IMR-90 (cell line): Measurements from ENCODE around the gene CFAP61. TPM values are rescaled to one million over a fixed set of nuclear protein-coding genes. Genes with fewer than 3 reads are reported as not detected.

Experiments used
- ATAC-seq: fragments of 200-7000 bp; cut with Tn5 transposase; 2 replicates; pipeline ENCODE4 v1.9.1; 2020; ENCODE audit warnings: low read depth, mild to moderate bottlenecking, moderate library complexity
- BruUV-seq: library from RNA; stranded (reverse); fragments of 400-500 nt; replicated peaks from 2 replicates; lab custom pipeline; 2021; lab: Mats Ljungman, UMichigan
- CTCF ChIA-PET: fragments of 300-600 bp; formaldehyde crosslinking; extraction: SDS; loops from one replicate; lab custom pipeline; 2021; ENCODE audit warnings: antibody characterized with exemption; lab: Yijun Ruan, JAX
- POLR2A ChIA-PET: fragments of 300-600 bp; sonication (Branson Sonifier 250); formaldehyde crosslinking; loops from one replicate; lab custom pipeline; 2022; ENCODE audit warnings: antibody characterized with exemption; ENCODE audit not compliant: unreplicated experiment; lab: Charles Lee
- DNase-seq: peaks from one replicate; pipeline ENCODE4 v3.0.0; 2013
- H2AFZ ChIP-seq: replicated peaks from 2 replicates; pipeline ENCODE3; 2013; ENCODE audit warnings: low read length, mild to moderate bottlenecking; ENCODE audit not compliant: poor library complexity
- H2AK5ac ChIP-seq: 2 replicates; pipeline ENCODE4 v1.6.1; 2013; ENCODE audit warnings: low read depth, low read length, inconsistent platforms
- H2AK9ac ChIP-seq: replicated peaks from 2 replicates; pipeline ENCODE3; 2013; ENCODE audit warnings: mild to moderate bottlenecking, low read depth, low read length, moderate library complexity; ENCODE audit not compliant: poor library complexity
- H2BK120ac ChIP-seq: 2 replicates; pipeline ENCODE4 v1.6.1; 2013; ENCODE audit warnings: low read depth, low read length, inconsistent platforms
- H2BK15ac ChIP-seq: 3 replicates; pipeline ENCODE4 v1.6.1; 2013; ENCODE audit warnings: low read depth, low read length, inconsistent platforms
- H2BK20ac ChIP-seq: 2 replicates; pipeline ENCODE4 v1.6.1; 2013; ENCODE audit warnings: low read depth, mild to moderate bottlenecking, inconsistent platforms, low read length, moderate library complexity
- H2BK5ac ChIP-seq: 2 replicates; pipeline ENCODE4 v1.6.1; 2013; ENCODE audit warnings: mild to moderate bottlenecking, low read depth, low read length, inconsistent platforms; ENCODE audit not compliant: poor library complexity, severe bottlenecking
- H3K14ac ChIP-seq: replicated peaks from 2 replicates; pipeline ENCODE4 v1.6.1; 2013; ENCODE audit warnings: low read depth, low read length, inconsistent platforms
- H3K18ac ChIP-seq: 2 replicates; pipeline ENCODE4 v1.6.1; 2013; ENCODE audit warnings: low read depth, low read length, control low read depth
- H3K23ac ChIP-seq: 2 replicates; pipeline ENCODE4 v1.6.1; 2013; ENCODE audit warnings: low read depth, low read length, inconsistent platforms
- H3K27ac ChIP-seq: 2 replicates; pipeline ENCODE4 v1.5.1; 2013; ENCODE audit warnings: mild to moderate bottlenecking, control low read depth, low read length; ENCODE audit not compliant: insufficient read depth
- H3K27me3 ChIP-seq: 2 replicates; pipeline ENCODE4 v1.6.1; 2013; ENCODE audit warnings: low read length; ENCODE audit not compliant: control insufficient read depth, insufficient read depth
- H3K36me3 ChIP-seq: 2 replicates; pipeline ENCODE4 v1.6.1; 2013; ENCODE audit warnings: low read length, mixed read lengths; ENCODE audit not compliant: control insufficient read depth, insufficient read depth
- H3K4ac ChIP-seq: 2 replicates; pipeline ENCODE4 v1.6.1; 2013; ENCODE audit warnings: low read depth, low read length, inconsistent platforms
- H3K4me1 ChIP-seq: 2 replicates; pipeline ENCODE4 v1.6.1; 2013; ENCODE audit warnings: low read length, mixed read lengths; ENCODE audit not compliant: control insufficient read depth, insufficient read depth
- H3K4me2 ChIP-seq: 2 replicates; pipeline ENCODE4 v1.6.1; 2013; ENCODE audit warnings: low read depth, mild to moderate bottlenecking, control low read depth, low read length, moderate library complexity
- H3K4me3 ChIP-seq: 2 replicates; pipeline ENCODE4 v1.5.1; 2013; ENCODE audit warnings: low read depth, mild to moderate bottlenecking, control low read depth, low read length, moderate library complexity; ENCODE audit not compliant: insufficient read depth
- H3K56ac ChIP-seq: 2 replicates; pipeline ENCODE4 v1.6.1; 2013; ENCODE audit warnings: low read length, inconsistent platforms; ENCODE audit not compliant: insufficient read depth; ENCODE audit errors: extremely low read depth
- H3K79me1 ChIP-seq, 2 experiments: 2 replicates each; pipeline ENCODE4 v1.6.1; 2013; ENCODE audit warnings: low read length in 2 of 2, inconsistent platforms in 1 of 2, low read depth in 1 of 2
- H3K9ac ChIP-seq: 2 replicates; pipeline ENCODE4 v1.6.1; 2013; ENCODE audit warnings: low read depth, low read length, control low read depth
- H3K9me1 ChIP-seq: 2 replicates; pipeline ENCODE4 v1.6.1; 2013; ENCODE audit warnings: low read length, inconsistent platforms; ENCODE audit not compliant: insufficient read depth
- H3K9me3 ChIP-seq: 2 replicates; pipeline ENCODE4 v1.6.1; 2013; ENCODE audit warnings: low read length; ENCODE audit not compliant: control insufficient read depth, insufficient read depth
- H4K20me1 ChIP-seq: 2 replicates; pipeline ENCODE4 v1.6.1; 2013; ENCODE audit warnings: low read length, inconsistent platforms; ENCODE audit not compliant: insufficient read depth
- H4K5ac ChIP-seq: 2 replicates; pipeline ENCODE4 v1.6.1; 2013; ENCODE audit warnings: mild to moderate bottlenecking, low read depth, low read length, control low read depth
- H4K8ac ChIP-seq, 2 experiments: 2 replicates each; pipeline ENCODE4 v1.6.1; 2013; ENCODE audit warnings: low read depth in 2 of 2, low read length in 2 of 2, control low read depth in 1 of 2, inconsistent platforms in 1 of 2
- H4K91ac ChIP-seq: 2 replicates; pipeline ENCODE4 v1.6.1; 2013; ENCODE audit warnings: low read depth, low read length, inconsistent platforms; ENCODE audit not compliant: insufficient read depth
- MAFK ChIP-seq: IDR thresholded peaks from 2 replicates; pipeline ENCODE4 v1.6.1; 2012; ENCODE audit warnings: low read depth, low read length, improper control_type of control experiment
- MAZ ChIP-seq: IDR thresholded peaks from 2 replicates; pipeline ENCODE4 v1.6.1; 2012; ENCODE audit warnings: low read depth, mild to moderate bottlenecking, low read length, improper control_type of control experiment, moderate library complexity, borderline replicate concordance
- NFE2L2 ChIP-seq: fragments of 150-350 bp; IDR thresholded peaks from 2 replicates; pipeline ENCODE4 v1.6.1; 2016; ENCODE audit warnings: low read depth, mild to moderate bottlenecking, low read length
- RFX5 ChIP-seq: IDR thresholded peaks from 2 replicates; pipeline ENCODE4 v1.8.0; 2012; ENCODE audit warnings: low read depth, mild to moderate bottlenecking, low read length, moderate library complexity
- SMC3 ChIP-seq: fragments of 150-350 bp; IDR thresholded peaks from 2 replicates; pipeline ENCODE4 v1.6.1; 2016; ENCODE audit warnings: low read depth, mild to moderate bottlenecking, antibody characterized with exemption, low read length, moderate library complexity
- WGBS, 2 experiments: methylation state at CpG; one replicate each; pipeline versions ENCODE4 v1.1.5 to v1.1.7; 2013; ENCODE audit warnings: missing lambda C conversion rate in 2 of 2; ENCODE audit not compliant: insufficient read length in 1 of 2; ENCODE audit errors: extremely low coverage in 2 of 2; 5-methylcytosine and 5-hydroxymethylcytosine counted together
- dilution Hi-C: fragments of 300-500 bp; cut with HindIII; formaldehyde crosslinking; loops from one replicate; pipeline ENCODE4 v1.14.3; 2018; ENCODE audit warnings: low sequenced_read_pairs; ENCODE audit not compliant: unreplicated experiment
- in situ Hi-C: fragments of 300-500 bp; cut with MboI; formaldehyde crosslinking; loops from 3 replicates; pipeline ENCODE4 v1.14.3; 2019; ENCODE audit warnings: low sequenced_read_pairs, inconsistent platforms, mixed read lengths
- intact Hi-C: fragments of 100-400 bp; cut with micrococcal nuclease; formaldehyde crosslinking; loops from 2 replicates; pipeline ENCODE4 v1.10.0; 2022
- polyA plus RNA-seq, 3 experiments: library from polyadenylated mRNA; depleted of rRNA; stranded (reverse); fragments of >200 nt; gene quantifications; 2 replicates each; pipeline ENCODE4 v1.2.3, GENCODE V29; 2012; ENCODE audit warnings: low replicate concordance in 1 of 3
- total RNA-seq: library from RNA; depleted of rRNA; stranded (reverse); fragments of >200 nt; gene quantifications from 2 replicates; pipeline ENCODE4 v1.2.3, GENCODE V29; 2012
- TF ChIP-seq, protein P1 (sequence below): fragments of 150-350 bp; IDR thresholded peaks from 2 replicates; pipeline ENCODE4 v1.6.1; 2016; ENCODE audit warnings: low read depth, mild to moderate bottlenecking, low read length, moderate library complexity, borderline replicate concordance
- TF ChIP-seq, protein P2 (sequence below): conservative IDR thresholded peaks from 2 replicates; pipeline ENCODE4 v1.5.1; 2012; ENCODE audit warnings: mild to moderate bottlenecking, low read depth, low read length, improper control_type of control experiment
- TF ChIP-seq, protein P3 (sequence below): fragments of 150-350 bp; IDR thresholded peaks from 2 replicates; pipeline ENCODE4 v1.6.1; 2017; ENCODE audit warnings: mild to moderate bottlenecking, antibody characterized with exemption, low read length, low read depth

The CFAP61 gene
- total and polyA plus RNA-seq, 2 of the 4 experiments (the other 2 are of a cell fraction): 0.07 TPM; not detected in 1

DNA sequence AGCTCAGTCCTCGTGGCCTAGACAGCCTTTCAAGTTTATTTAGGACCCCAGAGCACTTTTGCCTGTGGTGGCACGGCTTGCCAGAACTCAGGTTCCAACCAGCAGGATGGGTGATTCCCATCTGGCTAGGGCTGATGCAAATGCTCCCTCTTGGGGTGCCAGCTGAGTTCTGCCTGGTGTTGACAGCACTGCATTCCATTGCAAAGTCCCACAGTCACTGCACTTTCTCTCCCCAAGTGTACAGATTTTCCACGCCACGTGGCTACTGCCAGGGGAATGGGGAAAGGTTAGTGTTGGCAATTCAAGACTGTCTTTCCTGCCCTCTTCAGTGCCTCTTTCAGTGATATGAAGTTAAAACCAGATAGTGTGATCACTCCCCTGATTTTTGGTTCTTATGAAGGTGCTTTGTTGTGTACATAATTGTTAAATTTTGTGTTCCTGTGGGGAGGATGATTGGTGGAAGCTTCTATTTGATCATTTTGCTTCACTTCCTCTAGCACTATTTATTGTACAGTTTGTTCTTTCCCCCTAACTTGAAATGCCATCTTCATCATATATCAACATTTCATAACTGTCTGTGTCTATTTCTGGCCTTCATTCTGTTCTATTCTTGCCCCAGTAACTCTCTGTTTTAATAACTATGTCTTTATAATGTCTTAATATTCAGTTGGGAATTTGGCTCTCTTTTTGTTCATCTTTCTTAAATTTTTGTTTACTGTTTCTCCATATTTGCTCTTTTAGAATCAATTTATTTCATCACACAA, 86.2 kb downstream of the CFAP61 start:
- no peak overlapping the region for H2BK120ac ChIP-seq
- no peak overlapping the region for H2BK20ac ChIP-seq
- H3K27ac ChIP-seq: no peak overlapping the region
- no peaks in the 10 kb centered on the region for H3K79me1 ChIP-seq
- no peak overlapping the region for H4K8ac ChIP-seq
- H4K91ac ChIP-seq: no peak overlapping the region
- in situ Hi-C loops (no loop called here), intact Hi-C loops (no loop called here), dilution Hi-C loops (no loop called here)
- no TSS peak for BruUV-seq
- ChIA-PET CTCF (no interaction called here), POLR2A (no interaction called here)
- no peak overlapping the region for H3K4ac ChIP-seq
- H3K4me3 ChIP-seq: no peak overlapping the region
- DNase-seq (no peak), ATAC-seq (no peak)
- no peaks in the 10 kb centered on the region for H3K36me3 ChIP-seq
- no peak overlapping the region for H3K18ac ChIP-seq
- TF ChIP-seq MAZ (no peak), RFX5 (no peak), MAFK (no peak), SMC3 (no peak), NFE2L2 (no peak)
- TF ChIP-seq, protein P1, sequence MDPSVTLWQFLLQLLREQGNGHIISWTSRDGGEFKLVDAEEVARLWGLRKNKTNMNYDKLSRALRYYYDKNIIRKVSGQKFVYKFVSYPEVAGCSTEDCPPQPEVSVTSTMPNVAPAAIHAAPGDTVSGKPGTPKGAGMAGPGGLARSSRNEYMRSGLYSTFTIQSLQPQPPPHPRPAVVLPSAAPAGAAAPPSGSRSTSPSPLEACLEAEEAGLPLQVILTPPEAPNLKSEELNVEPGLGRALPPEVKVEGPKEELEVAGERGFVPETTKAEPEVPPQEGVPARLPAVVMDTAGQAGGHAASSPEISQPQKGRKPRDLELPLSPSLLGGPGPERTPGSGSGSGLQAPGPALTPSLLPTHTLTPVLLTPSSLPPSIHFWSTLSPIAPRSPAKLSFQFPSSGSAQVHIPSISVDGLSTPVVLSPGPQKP: no peak
- TF ChIP-seq, protein P2, sequence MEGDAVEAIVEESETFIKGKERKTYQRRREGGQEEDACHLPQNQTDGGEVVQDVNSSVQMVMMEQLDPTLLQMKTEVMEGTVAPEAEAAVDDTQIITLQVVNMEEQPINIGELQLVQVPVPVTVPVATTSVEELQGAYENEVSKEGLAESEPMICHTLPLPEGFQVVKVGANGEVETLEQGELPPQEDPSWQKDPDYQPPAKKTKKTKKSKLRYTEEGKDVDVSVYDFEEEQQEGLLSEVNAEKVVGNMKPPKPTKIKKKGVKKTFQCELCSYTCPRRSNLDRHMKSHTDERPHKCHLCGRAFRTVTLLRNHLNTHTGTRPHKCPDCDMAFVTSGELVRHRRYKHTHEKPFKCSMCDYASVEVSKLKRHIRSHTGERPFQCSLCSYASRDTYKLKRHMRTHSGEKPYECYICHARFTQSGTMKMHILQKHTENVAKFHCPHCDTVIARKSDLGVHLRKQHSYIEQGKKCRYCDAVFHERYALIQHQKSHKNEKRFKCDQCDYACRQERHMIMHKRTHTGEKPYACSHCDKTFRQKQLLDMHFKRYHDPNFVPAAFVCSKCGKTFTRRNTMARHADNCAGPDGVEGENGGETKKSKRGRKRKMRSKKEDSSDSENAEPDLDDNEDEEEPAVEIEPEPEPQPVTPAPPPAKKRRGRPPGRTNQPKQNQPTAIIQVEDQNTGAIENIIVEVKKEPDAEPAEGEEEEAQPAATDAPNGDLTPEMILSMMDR: no peak
- TF ChIP-seq, protein P3, sequence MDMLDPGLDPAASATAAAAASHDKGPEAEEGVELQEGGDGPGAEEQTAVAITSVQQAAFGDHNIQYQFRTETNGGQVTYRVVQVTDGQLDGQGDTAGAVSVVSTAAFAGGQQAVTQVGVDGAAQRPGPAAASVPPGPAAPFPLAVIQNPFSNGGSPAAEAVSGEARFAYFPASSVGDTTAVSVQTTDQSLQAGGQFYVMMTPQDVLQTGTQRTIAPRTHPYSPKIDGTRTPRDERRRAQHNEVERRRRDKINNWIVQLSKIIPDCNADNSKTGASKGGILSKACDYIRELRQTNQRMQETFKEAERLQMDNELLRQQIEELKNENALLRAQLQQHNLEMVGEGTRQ: no peak
- no peak overlapping the region for H3K56ac ChIP-seq
- no peak overlapping the region for H2AK9ac ChIP-seq
- no peak overlapping the region for H2AFZ ChIP-seq
- no peak overlapping the region for H3K23ac ChIP-seq
- no peak overlapping the region for H2AK5ac ChIP-seq
- H4K20me1 ChIP-seq: no peaks in the 10 kb centered on the region
- no peaks in the 10 kb centered on the region for H3K27me3 ChIP-seq
- no peak overlapping the region for H2BK15ac ChIP-seq
- no peak overlapping the region for H2BK5ac ChIP-seq
- H3K4me2 ChIP-seq: no peak overlapping the region
- no peak overlapping the region for H3K9ac ChIP-seq
- no peak overlapping the region for H3K14ac ChIP-seq
- no peaks in the 10 kb centered on the region for H3K4me1 ChIP-seq
- WGBS, 2 experiments: 0% methylated on average over 1 of the region's 4 CpGs; no CpG with 5 or more reads in 1 of the 2 experiments
- H3K9me1 ChIP-seq: no peaks in the 10 kb centered on the region
- no peak overlapping the region for H4K5ac ChIP-seq
- H3K9me3 ChIP-seq: no peaks in the 10 kb centered on the region
